GDM1 (cell line): Measurements from ENCODE around the gene MYH9.
"Not testable (repeated sequence)": the region's sequence is repeated elsewhere in the genome, so short reads cannot be mapped to it uniquely, and the experiment has no call there.

Experiments
- DNase-seq: peaks from one replicate; lab custom pipeline; 2025; lab: John Stamatoyannopoulos, UW

Gene MYH9

DNA sequence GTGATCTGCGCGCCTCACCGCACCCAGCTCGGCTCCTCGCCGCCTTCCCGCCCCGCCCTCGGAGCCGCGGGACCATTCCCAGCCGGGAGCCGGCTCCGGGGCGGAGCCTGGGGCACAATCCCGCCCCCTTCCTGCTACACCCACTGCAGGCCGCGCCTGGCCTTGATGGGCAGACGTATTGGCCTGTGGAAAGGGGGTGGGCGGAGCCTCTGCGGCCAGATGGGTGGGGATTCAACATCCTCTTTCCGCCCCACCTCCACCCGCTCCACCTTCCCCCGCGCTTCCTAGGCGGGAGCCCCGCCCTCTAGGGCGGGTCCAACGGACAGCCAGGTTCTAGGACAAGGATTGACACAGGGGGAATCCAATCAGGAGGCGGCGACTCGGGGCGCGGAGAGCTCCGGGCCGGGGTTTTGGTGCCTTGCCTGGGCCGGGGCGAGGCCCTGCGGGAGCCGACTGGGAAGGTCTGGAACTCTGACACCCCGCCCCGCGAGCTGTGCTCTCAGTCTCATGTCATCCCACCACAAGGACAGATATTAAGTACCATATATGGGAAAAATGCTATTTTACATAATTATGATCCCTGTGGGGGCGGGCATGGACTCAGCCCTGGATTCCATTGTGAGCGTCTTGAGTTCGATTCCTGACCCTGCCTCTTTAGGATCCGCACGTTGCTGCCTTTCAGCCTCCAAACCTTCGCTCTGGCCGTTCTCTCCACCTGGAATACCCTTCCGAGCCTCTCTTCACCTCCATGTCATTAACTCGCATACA lies at the start of gene MYH9:
MYH9 (minus strand) TSS at position 9 of the 768 bp plus-strand sequence. CDS start 38,731 bp downstream, outside the sequence.
- DNase-seq, result peak; percentile 99

DNA sequence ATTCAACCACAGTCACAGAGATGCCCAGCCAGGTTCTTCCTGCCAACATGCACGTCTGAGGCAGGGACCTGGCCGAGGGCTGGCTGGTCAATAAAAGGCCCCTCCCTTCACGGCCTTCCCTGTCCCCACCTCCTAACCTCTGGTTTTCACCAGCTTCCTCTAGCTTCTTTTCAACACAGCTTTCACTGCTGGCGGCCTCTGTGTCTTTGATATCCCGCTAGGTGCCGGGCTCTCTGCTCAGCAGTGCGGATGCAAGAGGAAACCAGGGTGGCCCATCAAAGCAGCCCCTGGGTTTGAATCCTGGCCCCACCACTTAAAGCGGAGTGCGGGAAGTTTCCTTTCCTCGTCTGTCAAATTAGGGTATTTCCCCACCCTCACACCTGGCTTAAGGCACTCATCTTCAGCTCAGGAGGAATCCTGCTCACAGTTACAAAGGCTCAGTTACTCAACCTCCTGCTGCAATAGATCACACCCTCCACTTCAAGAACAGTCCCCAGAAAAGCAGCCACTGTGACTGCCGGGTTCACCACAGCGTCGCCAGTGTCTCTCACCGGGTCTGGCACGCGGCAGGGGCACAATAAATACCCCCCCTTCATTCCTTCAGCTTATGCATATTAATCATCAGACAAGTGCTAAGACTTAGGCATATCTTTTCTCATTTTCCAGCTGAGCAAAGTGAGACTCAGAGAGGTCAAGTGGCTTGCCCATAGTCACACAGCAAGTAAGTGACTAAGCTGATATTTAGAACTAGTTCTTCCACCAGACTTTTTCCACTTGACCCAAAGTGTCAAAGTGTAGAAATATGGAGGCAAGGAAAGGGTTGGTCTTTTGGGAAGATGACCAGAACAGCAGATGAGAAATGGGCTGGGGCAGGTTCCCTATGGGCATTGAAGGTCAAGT lies 48.0 kb upstream of the MYH9 start:
- DNase-seq, result no peak

GRCh38 chr22:36433318-36434231 lies 45.8 kb upstream of the MYH9 start:
- DNase-seq, result no peak

DNA sequence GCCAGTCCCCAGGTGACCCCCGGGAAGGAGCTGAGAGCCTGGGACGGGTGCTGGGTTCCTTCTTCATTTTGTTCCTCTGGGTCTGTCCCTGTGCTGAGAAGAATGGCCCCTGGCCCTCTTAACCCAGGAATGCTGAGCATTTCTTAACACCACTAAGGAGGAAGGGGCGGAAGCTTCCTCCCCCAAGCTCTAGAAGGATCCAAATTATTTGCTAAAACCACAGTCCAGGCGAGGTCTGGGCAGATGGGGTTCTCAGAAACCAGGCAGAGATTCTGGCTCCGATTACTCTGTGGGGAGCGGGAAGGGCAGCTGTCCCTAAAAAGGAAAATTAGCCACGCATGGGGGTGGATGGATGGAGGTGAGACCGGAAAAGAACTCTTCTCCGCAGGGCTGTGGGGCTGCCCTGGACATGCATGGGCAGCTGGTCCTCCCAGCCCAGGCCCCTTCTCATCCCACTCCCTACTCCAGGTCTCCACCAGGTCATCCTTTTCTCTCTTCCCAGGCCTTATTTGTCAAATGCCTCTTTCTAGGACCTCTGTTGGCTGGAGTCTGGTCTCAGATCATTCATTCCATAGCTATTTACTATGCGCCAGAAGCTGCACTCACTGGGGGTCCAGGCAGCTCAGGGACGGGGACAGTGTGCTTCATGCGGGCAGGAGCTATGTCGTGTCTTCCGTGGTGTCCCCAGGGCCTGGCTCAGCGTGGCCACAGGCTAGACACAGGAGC lies 45.0 kb upstream of the MYH9 start:
- no peak for DNase-seq

DNA sequence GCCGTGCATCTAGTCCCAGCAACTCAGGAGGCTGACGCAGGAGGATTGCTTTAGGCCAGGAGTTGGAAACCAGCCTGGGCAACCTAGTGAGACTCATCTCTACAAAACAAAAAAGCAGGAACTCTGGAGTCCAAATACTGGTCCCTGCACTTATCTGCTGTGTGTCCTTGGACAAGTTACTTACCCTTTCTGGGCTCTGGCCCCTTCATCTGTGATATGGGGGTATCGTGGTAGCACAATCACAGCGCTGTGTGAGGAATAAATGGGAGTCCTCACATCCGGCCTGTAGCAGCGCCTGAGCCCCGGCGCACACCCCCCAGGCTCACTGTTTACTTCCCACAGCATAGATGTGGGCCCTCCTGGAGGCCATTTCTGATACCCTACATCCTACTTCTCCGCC lies 44.2 kb upstream of the MYH9 start:
- no peak for DNase-seq

DNA sequence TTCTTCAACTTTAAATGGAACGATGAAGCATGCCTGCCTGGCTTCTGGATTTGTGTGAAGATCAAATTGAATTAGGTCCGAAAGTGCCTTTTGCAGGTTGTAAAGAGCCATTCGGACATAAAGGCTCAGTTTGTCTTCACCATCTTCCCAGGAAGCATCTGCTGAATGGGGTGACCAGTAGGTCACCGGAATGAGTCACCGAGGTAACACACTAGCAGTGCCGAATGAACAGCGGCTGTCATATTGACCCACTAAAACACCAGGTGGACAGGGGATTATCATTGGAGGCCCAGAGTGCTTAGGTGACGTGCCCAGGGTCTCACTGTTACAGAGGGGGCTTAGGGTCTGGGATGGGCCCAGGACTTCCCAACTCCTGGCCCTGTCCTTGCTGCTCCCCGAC lies 43.1 kb upstream of the MYH9 start:
- no peak for DNase-seq

DNA sequence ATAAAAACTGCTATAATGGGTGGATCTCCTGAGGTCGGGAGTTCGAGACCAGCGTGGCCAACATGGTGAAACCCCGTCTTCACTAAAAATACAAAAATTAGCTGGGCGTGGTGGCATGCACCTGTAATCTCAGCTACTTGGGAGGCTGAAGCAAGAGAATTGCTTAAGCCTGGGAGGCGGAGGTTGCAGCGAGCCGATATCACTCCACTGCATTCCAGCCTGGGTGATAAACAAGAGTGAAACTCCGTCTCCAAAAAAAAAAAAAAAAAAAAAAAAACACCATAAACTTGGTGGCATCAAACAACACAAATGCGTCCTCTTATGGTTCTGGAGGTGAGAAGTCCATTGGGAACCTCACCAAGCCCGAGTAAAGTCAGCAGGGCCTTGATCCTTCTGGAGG lies 40.2 kb upstream of the MYH9 start:
- not testable (repeated sequence) for DNase-seq

- no peak for DNase-seq
These were observed 38.3 kb upstream of the MYH9 start for GRCh38 chr22:36425977-36426523.

DNA sequence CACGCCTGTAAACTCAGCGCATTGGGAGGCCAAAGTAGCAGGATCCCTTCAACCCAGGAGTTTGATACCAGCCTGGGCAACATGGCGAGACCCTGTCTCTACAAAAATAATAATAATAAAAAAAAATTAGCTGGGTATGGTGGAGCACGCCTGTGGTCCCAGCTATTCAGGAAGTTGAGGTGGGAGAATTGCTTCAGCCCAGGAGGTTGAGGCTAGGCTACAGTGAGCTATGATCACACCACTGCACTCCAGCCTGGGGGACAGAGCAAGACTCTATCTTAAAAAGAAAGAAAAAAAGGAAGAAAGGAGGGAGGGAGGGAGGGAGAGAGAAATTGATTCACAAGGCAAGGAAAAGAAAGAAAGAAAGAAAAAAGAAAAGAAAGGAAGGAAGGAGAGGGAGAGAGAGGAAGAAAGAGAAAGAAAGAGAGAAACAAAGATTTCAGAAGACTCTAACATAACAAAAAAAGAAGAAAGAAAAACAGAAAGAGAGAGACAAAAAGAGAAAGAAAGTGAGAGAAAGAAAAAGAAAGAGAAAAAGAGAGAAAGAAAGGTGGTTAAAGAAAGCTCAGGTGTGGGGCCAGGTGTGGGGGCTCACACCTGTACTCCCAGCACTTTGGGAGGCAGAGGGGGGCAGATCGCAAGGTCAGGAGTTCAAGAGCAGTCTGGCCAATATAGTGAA lies 37.3 kb upstream of the MYH9 start:
- no peak for DNase-seq

- DNase-seq, result not testable (repeated sequence)
These were observed 36.7 kb upstream of the MYH9 start for GRCh38 chr22:36424466-36424865.

DNA sequence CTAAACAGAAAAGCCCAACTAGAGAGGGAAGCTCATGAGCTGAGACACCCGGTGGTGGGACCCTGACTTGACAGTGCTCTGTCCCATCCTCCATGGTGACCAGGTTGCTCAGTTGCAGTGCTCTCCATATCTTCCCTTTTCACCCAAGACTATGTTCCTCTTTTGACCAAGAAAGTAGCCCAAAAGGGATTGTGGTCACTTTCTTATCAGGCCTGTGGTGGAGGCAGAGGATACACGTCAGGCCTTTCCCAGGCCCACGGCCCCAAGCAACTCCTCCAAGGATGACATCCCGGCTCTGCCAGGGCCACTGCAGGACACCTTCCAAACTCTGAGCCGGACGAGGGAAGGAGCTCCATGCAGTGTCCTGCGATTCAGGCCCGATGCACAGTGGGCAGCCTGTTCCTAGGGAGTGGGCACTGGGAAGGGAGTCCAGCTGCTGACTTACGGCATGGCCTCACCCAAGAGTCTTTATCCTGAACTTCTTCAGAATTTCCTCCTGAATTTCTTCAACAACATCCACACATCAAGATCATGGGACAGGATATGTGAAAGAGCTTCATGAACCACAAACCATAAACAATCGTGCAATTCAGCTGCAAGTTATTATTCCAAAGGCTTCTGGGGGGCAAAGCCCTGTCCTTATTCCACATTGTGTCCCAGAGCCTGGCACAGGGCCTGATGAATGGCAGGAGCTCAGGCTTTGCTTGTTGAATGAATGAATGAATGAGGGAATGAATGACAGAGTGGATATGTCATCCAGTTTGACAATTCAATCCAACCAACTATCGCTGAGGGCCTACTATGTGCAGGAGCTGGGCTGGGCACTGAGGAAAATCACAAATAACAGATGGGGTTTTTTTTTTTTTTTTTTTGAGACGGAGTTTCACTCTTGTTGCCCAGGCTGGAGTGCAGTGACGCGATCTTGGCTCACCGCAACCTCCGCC lies 36.0 kb upstream of the MYH9 start:
- peak; percentile 55 for DNase-seq

DNA sequence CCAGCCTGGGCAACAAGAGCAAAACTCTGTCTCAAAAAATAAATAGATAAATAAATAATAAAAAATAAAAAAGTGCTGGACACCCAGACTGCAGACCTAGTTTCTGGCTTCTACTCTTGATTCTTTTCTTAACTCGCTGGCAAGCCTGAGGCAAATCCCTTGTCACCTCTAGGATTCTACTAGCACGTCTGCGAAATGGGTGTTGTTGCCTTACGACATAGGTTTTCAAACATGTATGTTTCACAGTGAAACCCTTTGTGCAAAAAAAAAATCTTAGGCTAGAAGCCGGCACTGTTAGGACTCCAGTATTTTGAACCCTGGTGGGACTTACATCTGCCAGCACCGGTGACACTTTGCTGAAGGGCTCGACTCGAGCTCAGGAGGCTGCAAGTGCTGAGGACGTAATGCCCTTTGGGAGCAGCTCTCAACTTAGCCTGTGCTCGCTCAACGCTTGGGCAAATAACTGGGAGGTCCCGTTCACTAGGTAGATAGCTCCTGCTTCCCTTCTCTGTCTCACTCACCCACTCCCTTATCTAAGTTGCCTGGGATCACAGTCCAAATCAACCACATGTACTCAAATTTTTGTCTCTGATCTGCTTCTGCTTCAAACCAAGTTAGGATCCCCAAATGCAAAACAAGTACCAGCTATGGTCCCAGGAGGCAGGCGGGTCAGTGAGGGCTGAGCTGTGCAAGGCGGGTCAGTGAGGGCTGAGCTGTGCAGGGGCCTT lies 34.7 kb upstream of the MYH9 start:
- DNase-seq, result no peak

DNA sequence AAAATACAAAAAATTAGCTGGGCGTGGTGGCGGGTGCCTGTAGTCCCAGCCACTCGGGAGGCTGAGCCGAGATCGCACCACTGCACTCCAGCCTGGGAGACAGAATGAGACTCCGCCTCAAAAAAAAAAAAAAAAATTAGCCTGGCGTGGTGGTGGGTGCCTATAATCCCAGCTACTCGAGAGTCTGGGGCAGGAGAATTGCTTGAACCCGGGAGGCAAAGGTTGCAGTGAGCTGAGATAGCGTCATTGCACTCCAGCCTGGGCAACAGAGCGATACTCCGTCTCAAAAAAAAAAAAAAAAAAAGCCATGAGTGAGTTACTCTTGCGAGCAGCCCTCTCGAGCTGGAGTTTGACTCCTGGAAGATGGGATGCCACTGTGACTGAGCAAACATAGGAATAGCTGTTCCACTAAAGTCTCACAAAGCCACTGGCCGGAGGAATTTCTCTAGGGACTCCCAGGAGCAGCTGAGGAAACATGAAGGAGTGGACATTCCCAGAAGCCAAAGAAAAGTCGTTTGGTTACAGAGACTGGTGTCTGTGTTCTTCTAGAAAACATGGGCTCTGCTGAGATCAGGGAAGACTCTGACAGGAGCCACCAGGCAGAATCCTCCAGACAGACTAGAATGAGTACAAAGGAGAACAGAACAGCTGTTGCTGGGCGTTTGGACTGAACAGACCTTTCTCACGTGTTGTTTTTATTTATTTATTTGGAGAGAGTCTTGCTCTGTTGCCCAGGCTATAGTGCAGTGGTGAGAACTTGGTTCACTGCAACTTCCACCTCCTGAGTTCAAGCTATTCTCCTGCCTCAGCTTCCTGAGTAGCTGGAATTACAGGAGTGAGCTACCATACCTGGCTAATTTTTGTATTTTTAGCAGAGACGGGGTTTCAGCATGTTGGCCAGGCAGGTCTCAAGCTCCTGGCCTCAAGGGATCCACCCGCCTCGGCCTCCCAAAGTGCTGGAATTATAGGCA lies 32.4 kb upstream of the MYH9 start:
- no peak for DNase-seq

DNA sequence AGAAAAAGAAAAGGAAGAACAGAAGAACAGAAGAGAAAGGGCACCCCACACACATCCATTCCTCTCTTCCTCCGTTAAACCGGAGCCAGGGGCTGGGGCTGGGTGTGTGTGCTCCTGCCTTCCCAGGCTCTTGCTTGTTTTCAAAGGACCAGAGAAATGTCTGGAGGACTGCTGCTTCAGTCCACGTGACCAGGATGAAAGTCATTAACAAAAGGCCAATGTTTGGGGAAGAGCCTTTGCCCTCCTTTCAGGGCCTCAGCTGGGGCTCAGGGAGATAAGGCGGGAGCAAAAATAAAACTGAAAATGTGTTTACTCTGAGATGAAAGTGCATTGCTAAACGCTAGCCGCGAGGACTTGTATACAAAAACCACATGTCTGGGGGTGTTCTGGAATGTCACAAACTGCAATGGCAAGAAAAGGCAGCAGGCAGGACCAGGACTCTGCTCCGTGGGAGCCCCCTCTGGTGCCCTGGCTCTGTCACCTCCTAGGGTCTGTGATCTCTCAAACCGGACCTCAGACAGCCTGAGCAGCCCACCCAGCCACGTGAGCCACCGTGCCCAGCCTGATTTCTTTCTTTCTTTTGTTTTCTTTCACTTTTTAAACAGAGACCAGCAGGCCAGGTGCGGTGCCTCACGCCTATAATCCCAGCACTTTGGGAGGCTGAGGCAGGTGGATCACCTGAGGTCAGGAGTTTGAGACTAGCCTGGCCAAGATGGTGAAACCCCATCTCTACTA lies 31.6 kb upstream of the MYH9 start:
- DNase-seq, result no peak

GRCh38 chr22:36417281-36417686 lies 29.5 kb upstream of the MYH9 start:
- DNase-seq, result no peak

- no peak for DNase-seq
These were observed 27.8 kb upstream of the MYH9 start for GRCh38 chr22:36415415-36416168.
